Epidermal melanocyte (primary cell): ENCODE measurements around the gene ESR2.
"Not testable (repeated sequence)": the region's sequence is repeated elsewhere in the genome, so short reads cannot be mapped to it uniquely, and the experiment has no call there.

Source experiments
- DNase-seq: peaks from one replicate; pipeline ENCODE4 v3.0.0; 2011; ENCODE audit warnings: low spot score; ENCODE audit not compliant: insufficient read length

ESR2 gene

GRCh38 chr14:64198486-64198885 is 95.7 kb downstream of the ESR2 start:
- DNase-seq: no peak

- DNase-seq: no peak
Observed at GRCh38 chr14:64197996-64198395, 96.2 kb downstream of the ESR2 start.

DNA sequence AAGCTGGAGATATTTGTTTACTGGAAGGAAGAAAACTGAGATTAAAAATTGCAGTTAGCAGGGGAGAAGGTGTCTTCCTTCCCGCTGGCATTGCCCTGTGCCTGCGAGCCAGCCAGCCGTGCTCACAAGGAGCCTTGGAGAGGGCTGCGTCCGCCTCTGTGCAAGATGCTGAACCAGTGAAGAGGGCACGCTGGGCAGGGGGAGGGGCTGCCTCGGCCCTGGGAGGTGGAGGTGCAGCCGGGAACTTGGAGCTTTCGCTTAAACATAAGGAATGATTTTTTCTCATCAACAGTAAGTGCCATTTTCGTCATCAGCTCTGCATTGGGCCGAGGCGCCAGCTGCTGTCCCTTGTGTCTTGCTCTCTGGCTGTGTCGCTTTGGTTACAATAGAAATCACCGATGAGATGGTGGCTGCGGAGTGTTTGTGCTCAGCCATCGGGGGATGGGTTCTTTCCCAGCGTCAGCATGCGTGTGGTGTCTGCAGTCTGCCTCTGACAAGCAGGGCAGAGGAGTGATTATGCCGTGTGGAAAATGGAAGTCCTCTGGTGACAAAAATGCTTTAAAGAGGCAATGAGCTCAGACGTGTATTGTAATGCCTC is 97.3 kb downstream of the ESR2 start:
- DNase-seq: no peak

GRCh38 chr14:64196056-64196455 is 98.1 kb downstream of the ESR2 start:
- no peak for DNase-seq

- DNase-seq: no peak
Observed at GRCh38 chr14:64195199-64195598, 99.0 kb downstream of the ESR2 start.

DNA sequence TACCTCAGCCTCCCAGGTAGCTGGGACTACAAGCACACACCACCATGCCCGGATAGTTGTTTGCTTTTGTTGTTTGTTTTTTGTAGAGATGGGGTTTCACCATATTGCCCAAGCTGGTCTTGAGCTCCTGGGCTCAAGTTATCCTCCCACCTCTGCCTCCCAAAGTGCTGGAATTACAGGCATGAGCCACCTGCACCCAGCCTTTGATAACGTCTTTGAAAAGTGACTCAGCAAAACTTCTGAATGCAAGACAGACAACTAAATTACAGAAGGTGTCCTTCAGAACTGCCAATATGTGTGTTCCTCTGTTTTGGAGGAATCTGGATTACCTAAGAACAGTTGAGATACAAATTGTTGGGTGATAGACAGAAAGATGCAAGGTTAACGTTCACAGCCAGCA is 99.8 kb downstream of the ESR2 start:
- no peak for DNase-seq

GRCh38 chr14:64193821-64194220 is 100.3 kb downstream of the ESR2 start:
- DNase-seq: no peak

GRCh38 chr14:64191756-64192155 is 102.4 kb downstream of the ESR2 start:
- no peak for DNase-seq

GRCh38 chr14:64190974-64191502 is 103.1 kb downstream of the ESR2 start:
- no peak for DNase-seq

- DNase-seq: no peak
Observed at GRCh38 chr14:64187331-64187730, 106.8 kb downstream of the ESR2 start.

GRCh38 chr14:64186231-64187129 is 107.7 kb downstream of the ESR2 start:
- DNase-seq: no peak

DNA sequence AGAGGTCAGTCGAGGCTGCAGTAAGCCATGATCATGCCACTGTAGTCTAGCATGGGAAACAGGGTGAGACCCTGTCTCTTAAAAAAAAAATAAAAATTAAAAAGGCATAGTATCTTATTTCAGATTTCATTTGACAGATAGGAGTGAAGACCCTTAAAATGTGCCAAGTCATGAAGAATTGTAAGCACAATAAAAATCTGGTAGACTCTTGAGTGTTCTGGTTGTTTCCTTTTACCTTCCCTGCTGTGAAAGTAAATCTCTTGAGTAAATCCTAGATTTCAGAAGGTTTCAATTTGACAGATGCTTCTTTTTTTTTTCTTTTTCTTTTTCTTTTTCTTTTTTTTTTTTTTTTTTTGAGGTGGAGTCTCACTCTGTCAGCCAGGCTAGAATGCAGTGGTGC is 109.0 kb downstream of the ESR2 start:
- no peak for DNase-seq

GRCh38 chr14:64184103-64184729 is 110.0 kb downstream of the ESR2 start:
- DNase-seq: no peak

DNA sequence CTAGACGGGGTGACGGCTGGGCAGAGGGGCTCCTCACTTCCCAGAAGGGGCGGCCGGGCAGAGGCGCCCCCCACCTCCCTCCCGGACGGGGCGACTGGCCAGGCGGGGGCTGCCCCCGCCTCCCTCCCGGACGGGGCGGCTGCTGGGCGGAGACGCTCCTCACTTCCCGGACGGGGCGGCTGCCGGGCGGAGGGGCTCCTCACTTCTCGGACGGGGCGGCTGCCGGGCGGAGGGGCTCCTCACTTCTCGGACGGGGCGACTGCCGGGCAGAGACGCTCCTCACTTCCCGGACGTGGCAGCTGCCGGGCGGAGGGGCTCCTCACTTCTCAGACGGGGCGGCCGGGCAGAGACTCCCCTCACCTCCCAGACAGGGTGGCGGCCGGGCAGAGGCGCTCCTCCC is 111.3 kb downstream of the ESR2 start:
- DNase-seq: not testable (repeated sequence)

DNA sequence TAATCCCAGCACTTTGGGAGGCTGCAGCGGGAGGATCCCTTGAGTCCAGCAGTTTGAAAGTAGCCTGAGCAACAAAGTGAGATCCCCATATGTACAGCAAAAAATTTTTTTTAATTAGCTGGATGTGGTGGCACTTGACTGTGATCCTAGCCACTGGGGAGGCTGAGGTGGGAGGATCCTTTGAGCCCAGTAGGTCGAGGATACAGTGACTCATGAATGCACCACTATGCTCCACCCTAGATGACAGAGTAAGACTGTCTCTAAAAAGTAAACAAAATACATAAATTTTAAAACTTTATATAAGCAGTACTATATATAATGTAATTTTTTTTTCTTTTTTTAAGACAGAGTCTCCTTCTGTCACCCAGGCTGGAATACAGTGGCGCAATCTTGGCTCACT is 115.4 kb downstream of the ESR2 start:
- no peak for DNase-seq

DNA sequence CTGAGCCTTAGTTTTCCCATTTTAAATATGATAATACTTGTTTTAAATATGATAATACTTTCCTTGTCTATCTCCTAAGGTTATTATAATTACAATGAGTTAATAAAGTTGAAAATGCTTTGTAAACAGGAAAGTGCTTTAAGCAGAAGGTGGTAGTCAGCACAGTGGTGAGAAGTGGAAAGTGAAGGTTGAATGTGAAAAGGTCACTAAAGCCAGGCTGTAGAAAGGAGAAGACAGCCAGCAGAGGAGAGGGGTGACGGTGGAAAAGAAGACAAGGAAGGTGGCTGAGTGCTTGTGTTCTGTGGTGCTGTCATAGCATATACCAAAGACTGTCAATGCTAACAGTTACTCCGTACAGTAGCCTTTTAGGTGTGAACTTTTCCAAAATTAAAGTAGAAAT is 117.8 kb downstream of the ESR2 start:
- no peak for DNase-seq

DNA sequence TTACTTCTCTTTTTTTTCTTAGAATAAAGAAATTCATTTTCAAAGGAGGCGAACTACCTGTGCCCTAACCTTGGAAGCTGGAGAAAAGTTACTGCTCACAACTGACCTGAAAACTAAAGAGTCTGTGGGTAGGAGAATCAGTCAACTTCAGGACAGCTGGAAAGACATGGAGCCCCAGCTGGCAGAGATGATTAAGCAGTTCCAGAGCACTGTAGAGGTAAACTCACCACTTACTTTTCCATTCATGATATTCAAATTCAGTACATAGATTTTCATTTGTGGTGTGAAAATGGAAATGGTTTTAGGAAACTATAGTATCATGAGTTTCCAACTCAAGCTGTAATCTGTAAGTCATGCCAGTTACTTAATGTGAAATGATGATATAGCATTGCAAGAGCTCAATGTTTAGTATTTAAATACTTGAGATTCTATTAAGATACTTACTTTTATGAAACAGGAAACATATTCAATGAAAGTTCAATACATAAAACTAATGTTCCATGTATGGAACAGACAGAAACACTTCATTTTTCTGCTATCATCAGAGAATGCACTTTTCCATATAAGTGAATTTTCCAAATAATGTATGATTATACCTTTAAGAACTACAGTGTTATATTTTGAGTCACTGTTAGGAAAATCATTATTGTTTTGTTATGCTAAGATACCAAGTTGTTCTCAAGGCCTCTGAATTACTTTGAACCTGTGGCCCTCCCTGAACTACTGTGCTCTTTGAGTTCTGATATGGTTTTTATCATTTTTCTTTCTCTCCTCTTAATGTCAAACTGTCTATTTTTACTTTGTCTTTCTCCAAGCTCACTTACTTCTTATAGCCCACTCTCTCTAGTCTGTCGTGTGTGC is 119.0 kb downstream of the ESR2 start:
- no peak for DNase-seq

DNA sequence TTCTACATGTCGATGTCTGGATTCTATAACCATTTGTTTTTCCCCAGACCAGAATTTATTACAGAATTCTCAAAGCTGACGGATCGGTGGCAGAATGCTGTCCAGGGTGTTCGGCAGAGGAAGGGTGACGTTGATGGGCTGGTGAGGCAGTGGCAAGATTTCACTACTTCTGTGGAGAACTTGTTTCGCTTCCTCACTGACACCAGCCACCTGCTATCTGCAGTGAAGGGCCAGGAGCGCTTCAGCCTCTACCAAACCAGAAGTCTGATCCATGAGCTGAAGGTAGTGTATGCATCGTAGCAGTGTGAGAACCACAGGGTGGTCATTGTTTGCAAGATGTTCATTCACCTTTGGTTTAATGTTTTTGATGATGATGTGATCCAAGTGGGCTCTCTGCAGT is 124.0 kb downstream of the ESR2 start:
- no peak for DNase-seq

DNA sequence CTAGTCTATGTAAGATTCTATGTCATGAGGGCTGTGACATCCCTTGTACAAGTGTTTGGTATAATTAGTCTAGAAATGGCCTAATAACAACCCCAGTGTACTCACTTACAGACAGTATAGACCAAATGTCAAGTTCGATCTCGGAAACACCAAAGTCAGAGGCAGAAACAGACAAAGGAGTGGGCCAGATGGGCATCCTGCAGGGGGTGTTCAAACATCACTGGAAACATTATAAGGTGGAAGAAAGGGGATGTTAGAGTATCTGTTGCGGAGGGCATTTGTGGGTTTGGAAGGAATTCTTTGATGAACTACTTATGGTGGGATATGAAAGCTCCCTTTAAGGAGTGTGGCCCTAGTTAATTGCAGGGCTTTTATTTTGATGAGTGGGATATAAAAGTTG is 134.6 kb downstream of the ESR2 start:
- DNase-seq: no peak

DNA sequence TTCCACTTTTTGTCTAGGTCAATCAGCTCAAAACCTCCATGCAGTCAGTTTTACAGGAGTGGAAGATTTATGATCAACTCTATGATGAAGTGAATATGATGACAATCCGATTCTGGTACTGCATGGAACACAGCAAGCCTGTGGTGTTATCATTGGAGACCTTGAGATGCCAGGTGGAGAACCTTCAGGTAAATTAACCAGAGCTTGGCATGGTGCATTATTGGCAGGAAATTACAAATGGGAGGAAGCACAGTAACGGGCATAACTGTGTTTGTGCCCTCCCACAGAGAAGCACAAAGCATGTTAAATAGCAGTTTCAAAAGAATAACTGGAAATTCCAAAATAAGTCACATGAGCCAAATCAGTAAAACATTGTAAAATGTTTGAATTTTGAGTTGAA is 135.6 kb downstream of the ESR2 start:
- no peak for DNase-seq

- no peak for DNase-seq
Observed at GRCh38 chr14:64149921-64150320, 144.2 kb downstream of the ESR2 start.
